ENCODE measurements around the gene TMEM202.
"Not testable (repeated sequence)": the region's sequence is repeated elsewhere in the genome, so short reads cannot be mapped to it uniquely, and the experiment has no call there.

Gene TMEM202

DNA sequence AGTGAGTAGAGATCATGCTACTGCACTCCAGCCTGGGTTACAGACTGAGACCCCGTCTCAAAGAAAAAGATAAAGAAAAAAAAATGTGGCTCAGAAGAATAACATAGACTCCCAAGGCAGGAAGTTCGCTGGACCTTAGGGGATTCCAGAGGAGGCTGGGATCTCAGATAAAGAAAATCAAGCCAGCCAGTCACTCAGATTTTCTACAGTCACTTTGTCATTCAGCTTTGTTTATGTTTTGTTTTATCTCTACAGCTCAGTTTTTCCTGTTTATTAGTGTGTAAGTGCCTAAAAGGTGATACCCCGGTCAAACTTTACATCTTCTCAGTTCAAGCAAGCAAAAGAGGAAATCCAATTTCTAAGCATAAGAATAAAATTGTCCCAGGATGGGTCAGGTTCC lies 6.3 kb downstream of the TMEM202 start:
- DNase-seq = no peak

DNA sequence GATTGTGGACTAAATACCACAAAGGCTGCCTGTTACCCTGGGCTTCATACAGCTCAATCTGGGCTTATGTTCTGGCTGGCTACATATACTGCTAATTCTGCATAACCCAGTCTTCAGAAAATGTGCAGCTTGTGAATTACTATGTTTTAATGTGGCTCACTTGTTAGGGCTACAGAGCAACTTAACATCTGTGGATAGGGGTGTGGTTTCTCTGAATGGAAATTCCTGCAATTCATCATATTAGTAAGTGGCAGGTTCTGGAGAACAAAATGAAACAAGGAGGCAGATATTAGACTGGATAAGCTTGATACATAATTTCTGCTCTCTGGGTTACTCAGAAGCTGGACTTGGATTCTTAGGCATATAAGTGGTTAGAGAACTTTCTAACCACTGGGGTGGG lies 6.7 kb downstream of the TMEM202 start:
- no peak for DNase-seq

DNA sequence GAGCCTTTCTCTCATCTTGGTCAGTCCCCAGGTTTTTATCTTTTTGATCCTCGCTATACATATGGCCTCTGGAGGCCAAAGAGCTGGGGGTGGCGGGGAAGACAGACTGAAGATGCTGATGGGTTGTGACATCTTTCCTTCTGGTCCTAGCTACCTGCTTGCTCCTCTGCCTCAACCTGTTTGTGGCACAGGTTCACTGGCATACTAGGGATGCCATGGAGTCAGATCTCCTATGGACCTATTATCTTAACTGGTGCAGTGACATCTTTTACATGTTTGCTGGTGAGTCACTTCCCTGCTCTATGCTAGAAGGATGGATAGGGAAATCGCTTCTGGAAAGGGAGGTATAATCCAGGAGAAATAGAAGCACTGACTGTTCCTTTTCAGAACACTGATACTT lies 8.8 kb downstream of the TMEM202 start:
- no peak for DNase-seq

DNA sequence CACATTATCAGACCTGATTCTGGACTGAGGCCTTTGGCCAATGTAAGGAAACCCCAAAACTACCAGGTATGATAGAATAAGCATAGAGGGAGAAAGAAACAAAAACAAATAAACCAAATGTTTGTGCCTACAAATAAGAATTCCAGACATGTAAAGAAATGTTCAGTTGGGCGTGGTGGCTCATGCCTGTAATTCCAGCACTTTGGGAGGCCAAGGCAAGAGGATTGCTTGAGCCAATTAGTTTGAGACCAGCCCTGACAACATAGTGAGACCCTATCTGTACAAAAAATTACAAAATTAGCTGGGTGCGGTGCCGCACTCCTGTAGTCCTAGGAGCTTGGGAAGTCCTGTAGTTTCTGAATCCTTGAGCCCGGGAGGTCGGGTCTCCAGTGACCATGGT lies 13.0 kb downstream of the TMEM202 start:
- DNase-seq = no peak

DNA sequence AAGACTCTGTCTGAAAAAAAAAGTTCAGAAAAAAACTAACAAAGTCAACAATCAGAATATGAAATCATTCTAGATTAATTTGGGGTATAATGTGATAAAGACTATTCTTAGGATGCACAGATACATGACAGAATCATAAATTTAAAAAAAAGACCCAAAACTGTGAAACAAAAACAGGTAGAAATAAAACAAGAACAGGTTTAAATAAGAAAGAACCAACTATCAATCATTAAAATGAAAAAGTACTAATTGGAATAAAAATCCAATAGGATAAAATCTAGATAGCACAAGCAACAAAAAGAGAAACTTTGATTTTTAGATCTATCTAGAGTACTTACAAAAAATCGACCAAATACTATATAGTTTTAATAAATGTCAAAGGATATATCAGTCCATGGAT lies 13.4 kb downstream of the TMEM202 start:
- no peak for DNase-seq

DNA sequence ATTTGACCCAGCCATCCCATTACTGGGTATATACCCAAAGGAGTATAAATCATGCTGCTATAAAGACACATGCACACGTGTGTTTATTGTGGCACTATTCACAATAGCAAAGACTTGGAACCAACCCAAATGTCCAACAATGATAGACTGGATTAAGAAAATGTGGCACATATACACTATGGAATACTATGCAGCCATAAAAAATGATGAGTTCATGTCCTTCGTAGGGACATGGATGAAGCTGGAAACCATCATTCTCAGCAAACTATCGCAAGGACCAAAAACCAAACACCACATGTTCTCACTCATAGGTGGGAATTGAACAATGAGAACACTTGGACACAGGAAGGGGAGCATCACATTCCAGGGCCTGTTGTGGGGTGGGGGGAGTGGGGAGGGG lies 15.2 kb downstream of the TMEM202 start:
- DNase-seq = not testable (repeated sequence)

DNA sequence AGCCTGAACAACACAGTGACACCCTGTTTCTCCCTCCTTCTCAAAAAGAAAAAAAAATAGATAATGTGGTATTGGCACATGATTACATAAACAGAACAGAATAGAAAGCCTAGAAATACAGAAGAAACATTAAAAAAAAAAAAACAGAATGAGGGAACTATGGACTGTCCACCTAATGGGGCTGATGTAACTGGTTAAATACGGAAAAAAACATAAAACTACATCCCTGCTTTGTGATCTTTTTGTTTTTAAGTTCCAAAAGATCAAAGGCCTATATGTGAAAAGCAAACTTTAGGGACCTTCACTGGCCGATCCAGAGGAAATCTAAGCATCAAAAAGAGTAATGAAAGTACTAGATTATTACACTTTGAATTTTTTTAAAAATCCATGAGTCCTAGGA lies 17.2 kb downstream of the TMEM202 start:
- no peak for DNase-seq

DNA sequence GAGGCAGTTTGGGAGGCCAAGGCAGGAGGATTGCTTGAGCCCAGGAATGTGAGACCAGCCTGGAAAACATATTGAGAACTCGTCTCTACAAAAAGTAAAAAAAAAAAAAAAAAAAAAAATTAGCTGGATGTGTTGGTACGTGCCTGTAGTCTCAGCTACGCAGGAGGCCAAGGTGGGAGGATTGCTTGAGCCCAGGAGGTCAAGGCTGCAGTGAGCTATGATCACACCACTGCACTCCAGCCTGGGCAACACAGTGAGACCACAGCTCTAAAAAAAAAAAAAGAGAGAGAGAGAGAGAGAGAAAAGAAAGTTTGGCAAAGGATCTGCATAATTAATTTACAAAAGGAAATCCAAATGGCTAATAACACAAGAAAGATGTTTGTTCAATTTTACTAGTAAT lies 21.7 kb downstream of the TMEM202 start:
- not testable (repeated sequence) for DNase-seq

DNA sequence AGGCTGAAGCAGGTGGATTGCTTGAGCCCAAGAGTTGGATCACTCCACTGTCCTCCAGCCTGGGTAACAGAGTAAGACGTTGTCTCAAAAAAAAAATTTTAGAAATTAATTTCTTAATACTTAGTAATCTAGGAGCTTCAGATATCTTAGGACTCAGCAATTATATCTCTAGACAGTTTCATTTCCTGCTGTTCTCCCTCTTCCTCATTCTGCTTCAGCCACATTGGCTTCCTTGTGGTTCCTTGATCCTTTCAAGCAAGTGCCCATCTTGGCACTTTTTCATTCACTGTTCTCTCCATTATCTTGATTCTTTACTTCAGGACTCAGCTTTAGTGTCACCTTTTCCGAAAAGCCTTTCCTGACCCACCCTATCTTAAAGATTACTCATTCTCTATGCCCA lies 22.5 kb downstream of the TMEM202 start:
- no peak for DNase-seq

DNA sequence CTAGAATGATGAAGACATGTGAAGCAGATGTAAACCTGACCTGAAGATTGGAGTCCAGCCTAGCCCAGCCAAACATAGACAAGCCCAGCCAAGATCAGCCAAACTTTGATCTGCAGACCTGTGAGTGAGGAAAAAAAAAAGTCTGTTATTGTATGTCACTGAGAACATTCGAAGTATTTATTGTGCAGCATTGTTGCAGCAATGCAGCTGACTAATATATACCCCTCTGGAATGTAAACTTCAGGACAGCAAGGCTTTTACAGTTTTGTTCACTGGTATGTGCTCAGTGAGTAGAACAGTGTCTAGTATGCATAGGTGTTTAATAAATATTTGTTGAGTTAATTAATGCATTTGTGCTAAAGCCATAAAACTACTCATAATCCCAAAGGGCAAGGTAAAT lies 23.4 kb downstream of the TMEM202 start:
- no peak for DNase-seq

DNA sequence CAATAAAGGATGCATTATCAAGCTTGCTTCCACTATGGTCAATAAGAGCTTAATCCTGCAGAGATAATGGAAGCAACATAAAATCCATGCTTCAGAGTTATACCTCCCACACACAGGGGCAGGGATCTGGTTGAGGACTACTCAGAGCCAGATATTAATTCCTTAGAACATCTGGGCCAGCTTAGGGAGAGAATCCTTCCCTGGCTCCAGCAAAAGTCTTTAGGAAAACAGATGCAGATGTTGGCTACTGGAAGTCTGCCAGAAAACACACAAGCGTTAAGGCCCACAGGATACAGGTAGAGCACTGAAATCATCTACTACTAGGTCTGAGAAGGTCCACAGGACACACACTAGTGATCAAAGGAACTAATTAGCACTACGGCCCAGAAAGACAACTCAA lies 25.2 kb downstream of the TMEM202 start:
- no peak for DNase-seq

DNA sequence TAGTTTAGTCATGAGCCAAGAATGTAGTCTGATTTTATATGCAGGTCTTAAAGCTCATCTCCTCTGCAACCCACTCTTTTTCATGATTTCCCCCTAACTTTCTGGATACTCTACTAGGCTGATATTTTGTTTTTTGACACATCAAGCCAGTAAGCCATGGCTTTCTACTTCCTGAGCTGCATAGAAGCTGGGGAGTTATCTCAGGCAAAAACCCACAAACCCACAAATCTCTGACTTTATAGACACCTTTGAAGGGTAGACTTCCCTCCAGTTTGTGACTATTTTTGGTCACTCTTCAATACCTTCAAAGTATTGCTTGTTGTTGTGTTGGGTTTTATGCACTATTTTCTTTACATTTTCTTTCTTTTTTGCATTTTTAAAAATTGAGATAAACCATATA lies 28.6 kb downstream of the TMEM202 start:
- DNase-seq = no peak

DNA sequence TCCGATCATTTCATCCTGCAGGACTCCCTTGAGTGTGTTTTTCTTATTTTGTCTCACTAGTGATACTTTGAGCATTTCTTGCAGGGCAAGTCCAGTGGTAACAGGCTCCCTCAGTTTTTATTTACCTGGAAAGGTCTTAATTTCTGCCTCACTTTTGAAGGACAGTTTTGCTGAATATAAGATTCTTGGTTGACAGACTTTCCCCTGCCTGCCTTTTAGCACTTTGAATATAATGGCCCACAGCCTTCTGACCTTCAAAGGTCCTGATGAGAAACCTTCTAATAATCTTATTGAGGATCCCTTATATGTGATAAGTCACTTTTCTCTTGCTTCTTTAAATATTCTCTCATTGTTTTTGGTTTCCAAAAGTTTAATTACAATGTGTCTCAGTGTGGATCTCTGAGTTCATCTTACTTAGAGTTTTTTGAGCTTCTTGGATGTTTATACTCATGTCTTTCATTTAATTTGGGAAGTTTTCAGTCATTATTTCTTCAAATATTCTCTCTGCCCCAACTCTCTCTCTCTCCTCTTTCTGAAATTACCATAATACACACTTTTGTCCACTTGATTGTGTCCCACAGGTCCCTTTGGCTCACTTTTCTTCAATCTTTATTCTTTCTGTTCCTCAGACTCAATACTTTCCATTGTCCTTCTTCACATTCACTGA lies 39.7 kb downstream of the TMEM202 start:
- no peak for DNase-seq

DNA sequence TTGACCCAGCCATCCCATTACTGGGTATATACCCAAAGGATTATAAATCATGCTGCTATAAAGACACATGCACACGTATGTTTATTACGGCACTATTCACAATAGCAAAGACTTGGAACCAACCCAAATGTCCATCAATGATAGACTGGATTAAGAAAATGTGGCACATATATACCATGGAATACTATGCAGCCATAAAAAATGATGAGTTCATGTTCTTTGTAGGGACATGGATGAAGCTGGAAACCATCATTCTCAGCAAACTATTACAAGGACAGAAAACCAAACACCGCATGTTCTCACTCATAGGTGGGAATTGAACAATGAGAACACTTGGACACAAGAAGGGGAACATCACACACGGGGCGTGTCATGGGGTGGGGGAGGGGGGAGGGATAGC lies 44.7 kb downstream of the TMEM202 start:
- not testable (repeated sequence) for DNase-seq

DNA sequence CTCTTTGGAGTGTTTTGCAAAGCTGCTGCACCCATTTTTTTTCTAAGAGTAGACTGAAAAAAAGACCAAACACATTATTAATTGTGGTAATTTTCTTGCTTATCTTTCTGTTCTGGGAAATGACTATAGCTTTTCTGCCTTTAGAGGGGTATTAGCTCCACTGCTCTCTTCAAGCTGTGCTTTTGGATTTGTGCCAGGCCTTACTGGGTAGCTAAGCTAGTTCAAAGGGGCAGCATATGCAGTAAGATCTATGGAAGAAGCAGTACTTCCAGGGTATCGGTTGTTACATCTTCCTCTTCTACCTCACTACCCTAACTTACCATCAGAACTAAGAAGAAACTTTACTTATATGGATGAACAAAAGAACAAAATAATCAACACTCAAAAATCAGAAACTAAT lies 47.3 kb downstream of the TMEM202 start:
- no peak for DNase-seq

DNA sequence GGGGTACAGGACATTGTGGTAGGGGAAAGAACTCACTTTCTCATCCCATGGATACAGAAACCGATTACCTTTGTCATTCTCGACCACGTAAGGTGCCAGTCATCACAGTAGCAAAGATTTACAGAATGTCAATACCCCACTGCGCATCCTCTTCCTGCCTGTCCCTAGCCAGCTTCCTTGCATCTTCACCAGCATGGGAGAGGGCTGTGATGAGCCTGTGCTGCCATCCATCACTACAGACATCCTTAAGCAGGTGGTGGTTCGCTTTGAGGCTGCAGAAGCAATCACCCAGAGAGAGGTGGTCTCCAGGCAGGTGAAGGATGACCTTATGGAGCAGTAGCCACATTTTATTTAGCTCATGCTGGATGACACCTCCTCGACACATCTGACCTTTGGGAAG lies 52.7 kb downstream of the TMEM202 start:
- DNase-seq = no peak

DNA sequence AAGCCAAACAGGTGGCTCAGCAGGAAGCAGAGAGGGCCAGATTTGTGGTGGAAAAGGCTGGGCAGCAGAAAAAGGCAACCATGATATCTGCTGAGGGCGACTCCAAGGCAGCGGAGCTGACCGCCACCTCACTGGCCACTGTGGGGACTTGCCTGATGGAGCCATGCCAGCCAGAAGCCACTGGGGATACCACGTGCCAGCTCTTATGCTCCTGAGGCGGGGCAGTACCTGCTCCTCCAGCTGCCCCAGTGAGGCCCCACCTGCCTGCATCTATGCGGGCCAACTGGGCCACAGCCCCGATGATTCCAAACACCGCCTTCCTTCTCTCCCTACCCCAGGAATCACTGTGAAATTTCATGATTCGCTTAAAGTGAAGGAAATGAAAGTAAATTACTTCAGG lies 53.1 kb downstream of the TMEM202 start:
- no peak for DNase-seq

DNA sequence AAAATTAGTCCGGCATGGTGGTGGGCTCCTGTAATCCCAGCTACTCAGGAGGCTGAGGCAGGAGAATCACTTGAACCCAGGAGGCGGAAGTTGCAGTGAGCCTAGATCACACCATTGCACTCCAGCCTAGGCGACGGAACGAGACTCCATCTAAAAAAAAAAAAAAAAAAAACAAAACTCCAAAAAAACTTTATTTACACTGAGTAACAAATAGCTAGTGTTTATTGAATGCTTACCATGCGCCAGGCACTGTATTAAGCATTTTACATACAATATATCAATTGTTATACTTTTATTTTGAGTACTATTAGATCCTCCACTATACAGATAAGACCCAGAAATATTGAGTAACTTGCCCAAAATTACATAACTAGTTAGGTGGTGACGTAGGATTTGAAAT lies 58.6 kb downstream of the TMEM202 start:
- no peak for DNase-seq
